HG03060 (cell line): Measurements from ENCODE around the gene ACRV1.

Experiments used
- ATAC-seq: cut with Tn5 transposase; IDR thresholded peaks from one replicate; pipeline ENCODE4 v1.9.1; 2021; ENCODE audit warnings: low read depth, moderate number of reproducible peaks; ENCODE audit not compliant: unreplicated experiment

The ACRV1 gene

GRCh38 chr11:125663910-125664309 lies 16.7 kb downstream of the ACRV1 start:
- ATAC-seq: no peak

- ATAC-seq: no peak
Observed at GRCh38 chr11:125662689-125663088, 18.0 kb downstream of the ACRV1 start.

DNA sequence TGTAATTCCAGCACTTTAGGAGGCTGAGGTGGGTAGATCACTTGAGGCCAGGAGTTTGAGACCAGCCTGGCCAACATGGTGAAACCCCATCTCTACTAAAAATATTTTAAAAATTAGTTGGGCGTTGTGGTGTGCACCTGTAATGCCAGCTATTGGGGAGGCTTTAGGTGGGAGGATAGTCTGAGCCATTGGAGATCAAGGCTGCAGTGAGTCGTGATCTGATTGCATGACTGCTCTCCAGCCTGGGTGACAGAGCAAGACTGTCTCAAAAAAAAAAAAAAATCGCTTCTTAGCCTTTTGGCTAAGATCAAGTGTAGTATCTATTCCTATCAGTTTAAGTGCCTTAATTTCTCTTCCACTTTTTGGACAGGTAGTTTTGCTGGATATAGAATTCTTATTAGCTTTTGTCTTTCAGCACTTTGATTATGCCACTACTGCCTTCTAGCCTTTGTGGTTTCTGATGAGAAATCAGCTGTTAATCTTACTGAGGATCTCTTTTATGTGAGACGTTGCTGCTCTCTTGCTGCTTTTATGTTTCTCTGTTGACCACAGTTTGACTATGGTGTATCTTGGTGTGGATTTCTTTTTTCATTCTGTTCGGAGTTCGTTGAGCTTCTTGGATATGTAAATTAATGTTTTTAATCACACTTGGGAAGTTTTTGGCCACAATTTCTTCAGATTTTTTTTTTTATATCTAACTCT lies 31.0 kb downstream of the ACRV1 start:
- no peak for ATAC-seq

DNA sequence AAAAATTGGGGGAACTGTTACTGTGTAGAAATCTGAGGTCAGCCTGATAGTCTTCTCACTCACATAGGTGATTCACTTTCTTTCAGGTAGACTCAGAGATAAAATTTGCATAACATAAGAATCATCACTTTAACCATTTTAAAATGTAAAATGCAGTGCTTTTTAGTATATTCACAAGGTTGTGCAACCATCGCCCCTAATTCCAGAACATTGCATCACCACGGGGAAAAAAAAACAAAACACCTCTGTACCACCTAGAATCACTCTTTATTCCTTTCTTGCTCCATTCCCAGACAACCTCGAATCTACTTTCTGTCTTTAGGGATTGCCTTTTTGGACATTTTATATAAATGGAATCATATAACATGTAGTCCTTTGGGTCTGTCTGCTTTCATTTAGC lies 34.8 kb downstream of the ACRV1 start:
- ATAC-seq: no peak

DNA sequence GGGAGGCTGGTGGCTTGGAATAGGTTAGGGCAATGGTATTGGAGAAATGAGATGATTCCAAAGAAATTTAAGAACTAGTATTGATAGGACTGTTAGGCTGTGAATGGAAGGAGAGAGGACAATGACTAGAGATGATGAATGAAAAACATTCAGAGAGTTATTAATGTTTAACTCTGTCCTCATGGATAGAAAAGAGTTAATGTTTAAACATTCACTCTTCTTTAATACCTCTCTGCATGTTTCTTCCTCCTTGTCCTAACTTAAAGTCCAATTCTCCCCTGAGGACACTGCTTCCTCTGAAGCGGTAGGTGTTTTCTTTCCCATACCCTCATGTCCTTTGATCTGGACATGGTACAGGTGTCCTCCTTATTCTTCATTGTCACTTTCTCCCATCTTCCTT lies 42.3 kb downstream of the ACRV1 start:
- ATAC-seq: no peak

DNA sequence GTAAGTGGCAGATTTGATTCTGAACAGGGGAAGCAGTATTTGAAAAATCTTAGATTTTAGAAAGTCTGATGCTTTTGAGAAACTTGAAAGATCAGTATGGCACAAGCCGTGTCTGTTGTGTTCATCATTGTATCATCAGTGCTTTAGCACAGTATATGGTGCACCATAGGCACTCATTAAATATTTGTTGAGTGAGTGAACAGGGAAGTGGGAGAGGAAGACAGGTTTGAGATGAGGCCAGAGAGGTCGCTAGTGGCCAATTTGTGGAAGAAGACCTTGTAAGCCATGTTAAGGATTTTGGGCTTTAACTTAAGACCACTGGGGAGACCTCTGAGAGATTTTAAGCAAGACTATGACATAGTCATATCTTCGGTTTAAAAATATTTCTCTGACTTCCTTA lies 42.8 kb downstream of the ACRV1 start:
- no peak for ATAC-seq

- no peak for ATAC-seq
Observed at GRCh38 chr11:125627236-125627910, 53.3 kb downstream of the ACRV1 start.

- ATAC-seq: peak; percentile 22
Observed at GRCh38 chr11:125626288-125626950, 54.2 kb downstream of the ACRV1 start.

GRCh38 chr11:125625630-125626287 lies 54.9 kb downstream of the ACRV1 start:
- peak; percentile 45 for ATAC-seq

DNA sequence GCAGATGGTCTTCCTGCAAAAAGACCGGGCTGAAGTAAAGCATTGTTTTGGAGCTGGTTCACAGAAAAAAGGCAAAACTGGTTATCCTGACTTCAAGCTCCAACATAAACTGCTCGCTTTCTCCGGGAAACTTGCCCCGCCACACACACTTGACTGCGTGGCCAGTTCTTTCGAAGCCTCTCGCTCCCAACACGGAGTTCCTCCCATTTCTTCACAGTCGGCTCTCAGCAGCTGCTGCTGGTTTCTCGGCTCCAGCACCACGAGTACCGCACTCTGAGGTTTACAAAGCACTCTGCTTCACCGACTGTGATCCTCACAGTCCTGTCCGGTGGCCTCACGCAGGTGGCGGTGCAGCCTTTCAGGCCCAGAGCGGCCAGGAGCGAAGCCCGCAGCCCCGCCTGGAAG lies 55.4 kb downstream of the ACRV1 start:
- no peak for ATAC-seq

- ATAC-seq: no peak
Observed at GRCh38 chr11:125624756-125625213, 55.9 kb downstream of the ACRV1 start, which contains the start of gene CHEK1. CHEK1 (plus strand) TSS chr11:125625163; CDS start chr11:125626769, 1,606 bp downstream.

- ATAC-seq: no peak
Observed at GRCh38 chr11:125623064-125623463, 57.6 kb downstream of the ACRV1 start.

DNA sequence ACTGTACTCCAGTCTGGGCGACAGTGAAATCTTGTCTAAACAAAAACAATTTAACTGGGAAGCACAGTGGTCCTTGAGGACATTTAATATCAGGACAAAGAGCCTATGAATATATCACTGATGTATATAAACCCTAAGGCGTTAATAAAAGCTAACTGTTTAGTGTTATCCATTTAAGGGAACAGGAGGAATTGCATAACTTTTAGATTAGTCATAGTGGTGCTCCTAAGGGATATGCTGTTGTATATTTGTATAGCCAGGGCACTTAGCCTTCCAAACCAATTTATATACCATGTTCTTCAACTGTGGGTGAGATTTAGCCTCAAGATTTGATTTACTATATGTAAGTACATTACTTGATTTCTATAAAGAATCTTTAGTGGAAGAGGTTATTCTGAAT lies 58.7 kb downstream of the ACRV1 start:
- ATAC-seq: no peak
